Right atrium auricular region (tissue), 2 donors: Measurements from ENCODE around the gene LRRC72. TPM values are rescaled to one million over a fixed set of nuclear protein-coding genes. Genes with fewer than 3 reads are reported as not detected.
A peak's percentile ranks its signal among the peaks of the same experiment; 100 is the strongest.
"Not testable (repeated sequence)": the region's sequence is repeated elsewhere in the genome, so short reads cannot be mapped to it uniquely, and the experiment has no call there.

Source experiments
- DNase-seq: peaks from one replicate; pipeline ENCODE4 v3.0.0-alpha.2; 2019; ENCODE audit warnings: low spot score
- H3K27ac ChIP-seq, 2 donors: fragments of 200-600 bp; sonication (generic); 1 replicate in 1 of 2; 2 replicates in 1 of 2; pipeline ENCODE4 v1.5.1; 2016 to 2019
- H3K27me3 ChIP-seq, 2 donors: fragments of 200-600 bp; sonication (generic); one replicate each; pipeline versions ENCODE4 v1.5.1 to v1.6.0; 2017 to 2019
- H3K36me3 ChIP-seq: fragments of 200-600 bp; sonication (generic); one replicate; pipeline ENCODE4 v1.5.1; 2016
- H3K4me1 ChIP-seq, 2 donors: fragments of 200-600 bp; sonication (generic); one replicate each; pipeline versions ENCODE4 v1.5.1 to v1.6.0; 2017 to 2019
- H3K4me3 ChIP-seq, 2 donors: fragments of 200-600 bp; sonication (generic); 1 replicate in 1 of 2; 2 replicates in 1 of 2; pipeline ENCODE4 v1.5.1; 2017 to 2019; ENCODE audit warnings: mild to moderate bottlenecking in 1 of 2, moderate library complexity in 1 of 2
- H3K9me3 ChIP-seq, 2 donors: fragments of 200-600 bp; sonication (generic); one replicate each; pipeline ENCODE4 v1.5.1; 2019
- CTCF ChIP-seq, 2 donors: fragments of 200-600 bp; sonication (generic); IDR thresholded peaks; one replicate each; pipeline ENCODE4 v1.5.1; 2019; ENCODE audit warnings: antibody characterized with exemption in 2 of 2
- total RNA-seq, 2 donors: library from RNA; depleted of rRNA; stranded (reverse); fragments of >200 nt; gene quantifications; one replicate each; pipeline ENCODE4 v1.1.0, GENCODE V29; 2016

LRRC72 gene
- total RNA-seq, 2 donors from 2014 or later: not detected

GRCh38 chr7:16587790-16588189, 61.2 kb downstream of the LRRC72 start:
- peak overlapping the region in 1 of 2 donors; percentile 10 for H3K4me3 ChIP-seq
- H3K27me3 ChIP-seq: no peaks in the 10 kb centered on the region
- no peaks in the 10 kb centered on the region for H3K4me1 ChIP-seq
- H3K36me3 ChIP-seq: no peaks in the 10 kb centered on the region
- no peak overlapping the region for H3K27ac ChIP-seq
- no peak for TF ChIP-seq CTCF (IDR thresholded peaks at IDR 0.05)
- DNase-seq: no peak
- H3K9me3 ChIP-seq: no peaks in the 10 kb centered on the region

- H3K4me1 ChIP-seq: no peaks in the 10 kb centered on the region
- no peak for DNase-seq
- no peak overlapping the region for H3K4me3 ChIP-seq
- H3K36me3 ChIP-seq: no peaks in the 10 kb centered on the region
- no peak for TF ChIP-seq CTCF (IDR thresholded peaks at IDR 0.05)
- H3K27ac ChIP-seq: no peak overlapping the region
- no peaks in the 10 kb centered on the region for H3K9me3 ChIP-seq
- H3K27me3 ChIP-seq: no peaks in the 10 kb centered on the region
Observed at GRCh38 chr7:16589881-16590280, 63.3 kb downstream of the LRRC72 start.

- Histone ChIP-seq H3K27me3 (no peaks in the 10 kb centered on the region), H3K36me3 (no peaks in the 10 kb centered on the region), H3K4me1 (no peaks in the 10 kb centered on the region), H3K4me3 (no peak overlapping the region), H3K27ac (no peak overlapping the region), H3K9me3 (no peaks in the 10 kb centered on the region)
- no peak for DNase-seq
- no peak for TF ChIP-seq CTCF (IDR thresholded peaks at IDR 0.05)
Observed at GRCh38 chr7:16590424-16590823, 63.8 kb downstream of the LRRC72 start.

- H3K27me3 ChIP-seq: no peaks in the 10 kb centered on the region
- H3K36me3 ChIP-seq: no peaks in the 10 kb centered on the region
- H3K27ac ChIP-seq: no peak overlapping the region
- H3K9me3 ChIP-seq: no peaks in the 10 kb centered on the region
- no peak overlapping the region for H3K4me3 ChIP-seq
- no peak for DNase-seq
- H3K4me1 ChIP-seq: no peaks in the 10 kb centered on the region
- no peak for TF ChIP-seq CTCF (IDR thresholded peaks at IDR 0.05)
Observed at GRCh38 chr7:16592395-16592794, 65.8 kb downstream of the LRRC72 start.

- Histone ChIP-seq H3K27ac (no peak overlapping the region), H3K36me3 (no peaks in the 10 kb centered on the region), H3K27me3 (no peaks in the 10 kb centered on the region), H3K4me1 (no peaks in the 10 kb centered on the region), H3K4me3 (no peak overlapping the region), H3K9me3 (no peaks in the 10 kb centered on the region)
- no peak for DNase-seq
- TF ChIP-seq CTCF (IDR thresholded peaks at IDR 0.05): no peak
Observed at GRCh38 chr7:16594061-16594460, 67.4 kb downstream of the LRRC72 start.

- no peaks in the 10 kb centered on the region for H3K36me3 ChIP-seq
- H3K27me3 ChIP-seq: no peaks in the 10 kb centered on the region
- H3K4me1 ChIP-seq: no peaks in the 10 kb centered on the region
Observed at GRCh38 chr7:16594676-16595075, 68.1 kb downstream of the LRRC72 start.

GRCh38 chr7:16595596-16595995, 69.0 kb downstream of the LRRC72 start:
- H3K4me1 ChIP-seq: not testable (repeated sequence)

More at GRCh38 chr7:16594676-16595075, 68.1 kb downstream of the LRRC72 start:
- H3K9me3 ChIP-seq: no peaks in the 10 kb centered on the region
- no peak for TF ChIP-seq CTCF (IDR thresholded peaks at IDR 0.05)
- no peak overlapping the region for H3K4me3 ChIP-seq
- H3K27ac ChIP-seq: no peak overlapping the region
- no peak for DNase-seq

More at GRCh38 chr7:16595596-16595995, 69.0 kb downstream of the LRRC72 start:
- not testable (repeated sequence) for H3K27ac ChIP-seq, H3K4me3 ChIP-seq, H3K9me3 ChIP-seq, H3K27me3 ChIP-seq, DNase-seq, H3K36me3 ChIP-seq
